ENCODE data around the gene ASTL.

ASTL gene

DNA sequence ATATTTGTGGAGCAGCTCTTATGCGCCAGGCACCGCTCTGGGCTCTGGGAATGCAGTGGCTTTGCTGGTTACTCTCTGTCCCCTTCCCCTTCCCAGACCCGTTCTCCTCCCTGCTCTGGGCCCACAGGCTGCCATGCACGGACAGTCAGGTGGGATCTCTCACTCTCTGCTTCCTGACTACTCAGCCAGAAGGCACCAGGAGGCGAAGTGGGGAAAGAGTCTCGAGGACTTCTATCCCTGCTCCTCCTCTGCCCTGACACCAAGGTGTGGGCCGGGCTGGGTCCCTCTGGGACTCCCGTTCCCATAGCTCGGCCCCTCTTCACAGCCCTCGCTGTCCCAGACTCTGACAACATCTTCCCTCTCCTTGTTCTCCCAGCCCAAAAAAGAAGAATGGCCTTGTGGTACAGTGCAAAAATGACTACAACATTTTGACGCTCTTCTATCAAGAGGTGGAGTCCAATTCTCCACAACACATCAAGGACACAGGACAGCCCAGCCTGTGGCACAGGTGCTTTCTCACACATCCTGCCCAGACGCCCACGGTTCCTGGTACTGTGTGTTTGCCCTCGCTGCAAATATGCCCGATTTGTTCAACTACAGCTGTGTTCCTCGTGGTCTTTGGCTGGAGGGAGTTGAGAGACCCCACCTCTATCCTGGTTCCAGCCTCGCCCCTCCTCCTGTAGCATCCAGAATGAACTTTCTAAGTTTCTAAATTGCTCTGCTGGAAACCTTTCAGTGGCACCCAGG, 21.0 kb upstream of the ASTL start:
- no peak for DNase-seq (ENCODE audit: low spot score)

DNA sequence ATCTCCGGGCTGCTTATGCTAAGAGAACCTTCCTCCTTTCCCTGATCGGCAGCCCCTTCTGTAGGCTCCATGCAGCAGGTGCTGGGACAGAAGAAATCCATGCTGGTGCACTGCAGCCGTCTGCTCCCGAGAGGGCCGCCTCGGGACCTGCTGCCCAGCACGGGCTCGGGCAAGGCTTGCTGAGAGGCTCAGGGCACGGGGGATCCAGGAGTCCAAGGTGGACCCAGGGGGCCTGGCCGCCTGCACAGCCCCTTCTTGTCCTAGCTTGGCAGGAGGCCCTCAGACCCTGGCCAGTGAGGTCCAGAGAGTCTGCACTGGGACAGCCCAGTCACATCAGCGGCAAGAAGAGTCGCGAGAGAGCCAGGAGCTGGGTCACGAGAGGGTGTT, 20.2 kb upstream of the ASTL start:
- no peak for DNase-seq (ENCODE audit: low spot score)

DNA sequence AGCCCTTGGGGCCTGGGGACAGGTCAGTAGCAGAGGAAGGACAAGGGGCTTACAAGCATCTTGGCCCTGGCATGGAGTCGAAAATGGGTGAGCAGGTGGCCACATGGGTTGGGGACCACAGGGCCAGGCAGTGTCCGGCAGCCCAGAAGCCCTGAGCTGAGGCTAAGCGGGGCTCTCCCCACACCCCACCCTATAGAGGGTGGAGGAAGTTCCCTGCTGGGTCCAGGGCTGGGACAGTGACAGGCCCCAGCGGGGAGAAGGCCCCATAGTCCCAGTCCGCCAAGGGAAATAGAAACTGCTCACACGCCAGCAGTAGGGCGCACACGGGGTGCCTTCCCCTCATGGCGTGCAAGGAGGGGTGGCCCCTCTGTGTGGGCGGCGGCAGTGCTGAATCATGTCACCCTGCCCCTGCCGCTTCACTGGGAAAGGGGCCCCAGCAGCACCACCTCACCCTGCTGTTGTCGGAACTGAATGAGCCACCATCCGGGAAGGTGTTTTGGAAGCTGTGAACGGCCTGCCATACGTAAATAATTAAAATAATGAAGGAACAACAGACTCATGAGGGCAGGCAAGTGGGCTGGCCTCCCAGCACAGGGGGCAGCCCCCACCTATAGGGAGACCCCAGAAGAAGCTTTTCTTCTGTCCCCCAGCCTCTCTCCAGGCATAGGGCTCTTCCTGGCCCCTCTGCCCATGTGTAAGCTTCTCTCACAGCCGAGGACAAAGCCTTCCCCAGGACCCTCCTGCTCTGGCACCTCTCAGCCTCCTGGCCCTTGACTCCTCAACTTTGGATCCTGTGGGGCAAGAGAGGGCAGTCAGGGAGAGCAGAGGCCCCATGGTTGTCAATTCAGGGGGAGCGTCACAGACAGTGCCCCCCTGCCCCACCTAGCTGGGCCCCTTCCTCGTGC, 19.6 kb upstream of the ASTL start:
- DNase-seq (ENCODE audit: low spot score), result no peak

DNA sequence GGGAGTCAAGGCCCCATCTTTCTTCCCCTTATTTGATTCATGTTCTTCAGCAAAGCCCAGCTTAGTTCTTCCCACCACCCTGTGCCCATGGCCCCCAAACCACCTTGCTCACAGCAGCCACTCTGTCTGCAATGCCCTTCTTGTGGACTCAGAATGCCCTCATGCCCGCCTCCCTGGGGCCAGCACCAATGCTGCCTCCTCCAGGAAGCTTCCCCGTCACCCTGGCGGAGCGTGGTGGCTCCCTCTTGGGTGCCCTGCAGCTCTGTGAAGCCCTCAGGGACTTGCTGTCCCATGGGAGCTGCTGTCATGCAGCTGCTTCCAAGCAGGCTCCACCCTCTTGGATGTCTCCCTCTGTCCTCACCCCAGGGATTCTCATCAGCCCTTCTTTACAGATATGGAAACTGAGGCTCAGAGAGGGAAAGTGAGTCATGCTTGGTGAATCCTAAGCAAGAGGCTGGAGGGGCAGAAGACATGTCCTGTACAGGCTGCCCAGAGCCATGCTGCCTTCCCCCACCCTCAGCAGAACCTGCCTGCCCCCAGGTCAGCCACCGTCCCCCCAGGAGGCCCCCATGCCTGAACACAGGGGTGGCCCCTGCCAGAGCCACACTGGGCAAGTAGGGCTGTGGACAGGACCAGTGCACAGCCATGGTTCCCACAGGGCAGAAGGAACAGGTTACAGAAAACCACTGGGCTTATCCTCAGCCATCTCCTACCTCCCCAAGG, 18.8 kb upstream of the ASTL start:
- no peak for DNase-seq (ENCODE audit: low spot score)

DNA sequence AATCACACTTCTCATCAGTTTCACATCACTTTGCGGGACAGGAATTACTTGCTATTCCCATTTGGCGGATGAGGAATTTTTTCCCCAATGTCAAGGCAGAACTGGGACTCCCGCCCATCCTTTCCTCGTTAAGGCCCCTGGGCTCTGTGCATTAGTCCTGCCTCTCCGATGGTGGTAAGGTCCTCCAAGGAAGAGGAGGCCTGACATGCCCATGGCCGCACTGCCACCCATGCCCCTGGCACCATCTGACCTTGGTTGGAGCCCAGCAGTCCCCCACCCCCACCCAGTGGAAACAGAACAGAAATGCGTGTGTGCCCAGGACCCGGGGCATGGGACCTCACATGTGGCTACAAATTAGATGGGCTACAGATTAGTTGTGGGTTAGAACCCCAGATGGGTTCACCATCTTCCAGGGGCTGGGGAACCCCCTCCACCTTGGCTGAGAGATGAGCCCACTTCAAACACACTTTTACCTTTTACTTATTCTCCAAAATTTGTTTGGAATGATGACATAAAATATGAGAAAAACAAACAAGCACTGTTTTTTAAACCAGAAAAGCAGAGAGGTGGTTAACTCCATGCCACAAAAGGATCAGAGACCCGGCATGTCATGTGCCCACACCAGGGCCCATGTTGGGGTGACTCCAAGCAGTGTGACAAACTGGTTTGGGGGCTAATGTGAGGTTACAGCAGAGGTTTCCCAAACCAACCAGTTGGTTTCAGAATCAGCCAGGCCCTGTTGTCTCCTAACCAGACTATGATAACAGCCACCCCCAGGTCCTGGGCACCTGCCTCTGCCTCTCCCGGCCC, 17.9 kb upstream of the ASTL start:
- DNase-seq (ENCODE audit: low spot score), result no peak

DNA sequence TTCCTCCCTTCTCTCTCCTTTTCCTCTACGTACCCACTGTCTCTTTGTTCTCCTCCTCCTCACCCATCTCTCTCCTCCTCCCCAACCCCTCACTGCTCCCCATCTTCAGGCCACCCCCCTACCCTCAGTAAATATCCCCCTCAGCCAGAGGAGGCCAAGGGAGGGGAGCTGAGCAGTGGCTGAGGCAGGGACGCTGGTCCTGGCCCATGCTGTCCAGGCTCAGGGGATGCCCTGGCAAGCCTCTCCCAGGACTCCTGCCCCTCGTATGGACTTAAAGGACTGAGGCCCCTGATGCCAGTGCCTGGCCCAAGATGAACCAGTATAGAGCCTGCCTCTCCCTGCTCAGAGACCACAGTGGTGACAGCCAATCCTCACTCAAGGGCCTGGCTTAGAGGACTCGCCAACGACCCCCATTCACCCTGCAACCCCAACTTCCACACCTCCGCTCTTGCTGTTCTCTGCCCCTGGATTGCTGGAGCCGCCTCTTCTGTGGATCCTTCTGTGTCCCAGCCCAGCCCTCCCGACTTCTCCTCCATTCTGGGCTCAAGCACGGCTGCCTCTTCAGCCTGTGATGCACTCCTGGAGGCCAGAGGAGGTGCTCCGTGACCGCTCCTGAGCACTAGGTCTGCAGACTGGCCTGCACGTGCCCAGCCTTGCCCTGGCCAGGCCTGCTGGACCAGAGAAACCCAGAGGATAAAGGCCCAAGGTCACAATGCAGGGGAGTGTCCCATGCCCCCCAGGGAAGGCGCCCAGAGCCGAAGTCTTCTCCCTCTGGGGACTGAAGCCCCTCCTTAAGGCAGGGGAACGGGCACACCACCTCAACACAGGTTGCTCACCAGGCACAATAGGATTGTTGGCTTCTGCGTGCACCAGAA, 16.4 kb upstream of the ASTL start:
- no peak for DNase-seq (ENCODE audit: low spot score)

DNA sequence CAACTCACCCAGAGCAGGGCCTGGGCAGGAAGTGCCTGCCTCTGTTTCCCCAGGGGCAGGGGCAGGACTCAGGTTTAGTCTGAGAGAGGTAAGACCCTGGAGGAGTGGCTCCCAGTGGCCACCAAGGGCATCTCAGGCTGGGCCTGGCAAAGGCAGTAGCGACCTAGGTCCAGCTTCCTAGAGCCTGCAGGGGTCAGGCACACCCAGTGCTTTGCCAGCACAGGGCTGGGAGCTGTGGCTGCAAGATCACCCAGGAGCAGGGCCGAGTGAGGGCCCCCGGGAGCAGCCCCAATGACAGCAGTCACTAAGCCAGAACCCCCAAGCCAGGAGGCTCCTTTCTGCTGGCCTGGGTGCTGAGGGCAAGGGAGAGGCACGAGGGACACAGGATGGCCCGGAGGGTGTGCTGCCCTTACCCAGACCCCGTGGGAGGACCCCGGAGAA, 15.7 kb upstream of the ASTL start:
- DNase-seq (ENCODE audit: low spot score), result no peak

DNA sequence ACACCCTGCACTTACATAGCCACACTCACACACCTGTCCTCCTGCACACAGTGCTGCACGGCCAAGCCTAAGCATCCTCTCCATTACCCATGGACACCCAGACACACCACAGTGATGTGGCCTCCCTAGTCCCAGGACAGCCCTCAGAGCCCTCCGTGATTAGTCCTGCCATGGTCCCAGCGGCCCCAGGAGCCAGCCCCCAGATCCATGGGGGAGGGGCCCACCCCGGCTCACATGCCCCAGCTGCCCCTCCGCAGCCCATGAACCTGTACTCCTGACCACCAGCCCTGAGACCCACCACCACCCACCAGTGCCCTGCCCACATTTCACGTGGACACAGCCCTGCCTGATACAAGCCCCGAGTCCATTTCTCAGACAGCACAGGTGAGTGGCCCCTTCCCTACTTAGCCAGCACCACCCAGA, 15.0 kb upstream of the ASTL start:
- DNase-seq (ENCODE audit: low spot score), result no peak

DNA sequence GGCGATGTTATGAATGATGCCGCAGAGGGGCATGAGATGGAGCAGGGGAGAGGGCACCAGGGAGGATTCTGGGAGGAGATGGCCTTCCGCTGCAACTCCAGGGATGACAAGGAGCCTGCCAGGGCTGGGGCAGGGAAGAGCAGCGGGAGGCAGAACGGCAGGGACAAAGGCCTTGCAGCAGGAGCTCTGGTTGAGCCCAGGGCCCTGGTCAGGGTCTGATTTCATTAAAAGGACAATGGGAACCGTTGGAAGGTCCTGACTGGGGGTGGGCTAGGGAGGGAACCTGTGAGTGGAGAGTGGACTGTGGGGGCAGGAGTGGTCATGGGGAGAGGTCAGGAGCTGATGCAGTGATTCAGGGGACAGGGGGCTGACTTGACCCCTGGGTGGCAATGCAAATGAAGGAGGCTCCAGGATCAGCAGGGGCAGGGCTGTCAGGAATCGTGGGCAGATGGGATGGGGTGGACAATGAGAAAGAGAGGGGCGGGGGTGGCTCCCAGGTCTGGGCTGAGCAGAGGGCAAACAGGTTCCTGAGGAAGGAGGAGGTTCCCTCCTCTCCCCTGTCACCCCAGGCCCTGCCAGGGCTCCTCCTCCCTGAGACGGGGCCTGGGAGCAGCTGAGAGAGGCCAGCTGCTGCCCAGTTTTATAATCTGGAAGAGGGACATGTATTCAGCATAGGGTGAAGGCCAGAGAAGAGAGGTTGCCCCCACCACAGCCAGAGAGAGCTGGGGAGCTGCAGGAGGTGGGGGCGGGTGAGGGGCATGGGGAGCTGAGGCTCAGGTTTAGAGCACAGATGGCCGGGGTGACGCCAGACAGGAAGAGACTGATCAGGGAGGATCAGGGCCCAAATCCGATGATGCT, 14.2 kb upstream of the ASTL start:
- no peak for DNase-seq (ENCODE audit: low spot score)

DNA sequence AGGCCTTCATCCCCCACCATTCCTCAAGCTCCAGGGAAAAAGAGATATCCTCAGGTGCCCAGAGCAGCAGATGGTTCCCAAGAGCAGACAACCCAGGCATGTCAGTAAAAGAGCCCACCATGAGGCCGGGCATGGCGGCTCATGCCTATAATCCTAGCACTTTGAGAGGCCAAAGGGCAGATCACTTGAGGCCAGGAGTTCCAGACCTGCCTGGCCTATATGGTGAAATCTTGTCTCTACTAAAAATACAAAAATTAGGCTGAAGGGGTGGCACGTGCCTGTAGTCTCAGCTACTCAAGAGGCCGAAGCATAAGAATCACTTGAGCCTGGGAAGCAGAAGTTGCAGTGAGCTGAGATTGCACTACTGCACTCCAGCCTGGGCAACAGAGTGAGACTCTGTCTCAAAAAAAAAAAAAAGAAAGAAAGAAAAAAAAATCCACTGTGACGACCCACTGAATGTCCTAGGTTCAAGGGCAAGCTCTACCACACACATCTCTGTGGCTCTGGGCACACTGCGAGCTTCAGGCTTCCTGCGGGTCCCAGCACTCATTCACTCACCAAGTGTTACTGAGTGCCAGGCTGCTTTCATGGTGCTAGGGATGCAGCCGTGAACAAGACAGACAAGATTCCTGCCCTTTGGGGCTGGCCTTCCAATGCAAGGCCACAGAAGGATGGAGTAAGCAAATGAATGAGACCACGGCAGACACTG, 13.4 kb upstream of the ASTL start:
- DNase-seq (ENCODE audit: low spot score), result no peak

DNA sequence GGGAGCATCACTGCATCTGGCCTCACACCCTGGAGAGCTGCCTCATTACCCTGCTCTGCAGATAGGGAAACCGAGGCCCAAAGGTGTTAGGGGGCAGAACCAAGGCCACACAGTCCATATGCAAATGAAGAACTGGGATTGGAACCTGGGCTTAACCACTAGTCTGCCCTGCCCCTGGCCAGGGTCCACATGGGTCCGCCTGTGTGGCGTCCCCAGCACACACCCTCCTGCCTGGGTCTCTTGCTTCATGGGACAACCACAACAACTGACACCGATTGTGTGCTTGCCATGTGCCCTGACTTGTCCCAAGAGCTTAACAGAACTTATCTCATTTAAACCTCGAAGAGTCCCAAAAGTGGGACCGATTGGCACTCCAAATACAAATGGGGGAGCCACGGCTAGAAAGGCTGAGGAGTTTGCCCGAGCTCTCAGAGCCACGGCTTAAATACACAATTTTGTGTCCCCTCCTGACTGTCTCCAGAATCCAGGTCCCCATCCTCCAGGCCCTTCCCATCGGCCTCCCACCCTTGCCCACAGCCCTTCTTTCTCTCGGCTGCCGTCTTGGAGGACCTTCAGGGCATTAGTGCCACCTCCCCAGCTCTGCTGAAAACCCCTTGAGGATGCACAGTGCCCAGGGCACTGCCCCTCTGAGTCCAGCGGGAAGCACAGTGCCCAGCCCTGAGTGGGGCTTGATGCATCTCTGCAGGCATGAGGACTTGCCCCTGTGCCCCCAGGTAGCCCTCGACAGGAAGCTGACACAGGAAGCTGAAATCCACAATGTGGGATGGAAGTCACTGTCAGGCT, 12.7 kb upstream of the ASTL start:
- no peak for DNase-seq (ENCODE audit: low spot score)

DNA sequence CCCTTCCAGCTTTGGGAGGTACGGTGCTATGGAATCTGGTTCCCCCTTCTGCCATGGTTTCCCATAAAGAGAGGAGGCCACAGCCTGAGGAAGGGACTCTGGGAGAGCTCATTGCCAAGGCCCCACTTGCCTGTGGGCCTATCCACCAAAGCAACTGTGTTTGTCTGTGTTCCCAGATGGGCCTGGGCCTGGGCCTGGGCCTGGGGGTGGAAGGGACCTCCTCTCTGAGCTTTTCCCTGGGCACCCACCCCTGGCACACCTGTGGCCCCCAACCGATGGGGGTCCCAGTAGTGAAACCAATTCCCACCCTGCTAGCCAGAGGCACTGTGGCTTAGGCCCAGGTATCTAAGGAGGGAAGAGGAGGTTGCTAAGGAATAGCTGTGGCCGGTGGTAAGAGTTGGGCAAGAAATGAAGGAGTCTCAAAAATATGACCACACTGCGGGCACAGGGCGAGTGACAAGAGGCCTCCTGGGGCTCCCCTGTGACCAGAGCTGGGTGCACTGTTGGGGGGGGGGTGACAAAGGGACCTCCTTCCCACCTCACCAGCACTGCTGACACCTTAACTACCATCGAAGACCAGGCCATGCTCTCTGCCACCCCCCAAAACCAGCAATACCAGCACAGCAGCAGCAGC, 11.8 kb upstream of the ASTL start:
- DNase-seq (ENCODE audit: low spot score), result no peak

DNA sequence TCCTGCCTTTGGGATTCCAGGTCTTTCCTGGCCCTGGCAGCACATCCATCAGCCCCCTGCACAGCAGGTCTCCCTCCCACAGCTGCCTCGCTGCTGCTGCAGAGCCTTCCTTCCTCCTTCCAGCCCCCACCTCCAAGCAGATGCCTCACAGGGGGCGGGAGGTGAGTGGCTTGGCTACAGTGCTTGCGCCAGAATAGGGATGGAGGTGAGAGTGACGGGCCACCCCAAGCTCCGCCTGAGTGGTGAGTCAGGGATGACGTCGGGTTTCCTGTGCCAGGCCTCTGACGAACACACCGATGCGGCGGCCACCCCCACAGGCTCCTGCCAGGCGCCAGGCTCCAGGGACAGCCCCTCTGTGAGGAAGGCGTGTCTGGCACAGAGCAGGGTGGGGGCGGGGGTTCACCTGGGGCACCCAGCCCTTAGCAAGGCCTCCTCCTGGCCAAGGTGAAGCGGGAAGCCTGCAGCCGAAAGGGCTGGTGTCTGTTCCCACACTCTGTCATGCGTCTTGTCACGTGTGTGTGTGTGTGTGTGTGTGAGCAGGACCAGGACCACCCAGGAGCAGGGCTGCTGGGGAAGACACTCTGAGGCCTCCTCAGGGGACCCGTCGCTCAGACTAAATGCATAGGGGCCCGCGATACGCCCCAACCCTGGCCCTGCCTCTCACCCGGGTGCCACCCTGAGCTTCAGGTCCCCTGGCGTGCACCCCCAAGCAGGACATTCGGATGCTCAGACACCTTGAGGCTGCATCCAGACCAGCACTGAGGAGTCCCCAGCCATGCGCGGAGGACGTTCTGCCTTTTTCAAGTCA, 10.3 kb upstream of the ASTL start:
- DNase-seq (ENCODE audit: low spot score), result no peak

DNA sequence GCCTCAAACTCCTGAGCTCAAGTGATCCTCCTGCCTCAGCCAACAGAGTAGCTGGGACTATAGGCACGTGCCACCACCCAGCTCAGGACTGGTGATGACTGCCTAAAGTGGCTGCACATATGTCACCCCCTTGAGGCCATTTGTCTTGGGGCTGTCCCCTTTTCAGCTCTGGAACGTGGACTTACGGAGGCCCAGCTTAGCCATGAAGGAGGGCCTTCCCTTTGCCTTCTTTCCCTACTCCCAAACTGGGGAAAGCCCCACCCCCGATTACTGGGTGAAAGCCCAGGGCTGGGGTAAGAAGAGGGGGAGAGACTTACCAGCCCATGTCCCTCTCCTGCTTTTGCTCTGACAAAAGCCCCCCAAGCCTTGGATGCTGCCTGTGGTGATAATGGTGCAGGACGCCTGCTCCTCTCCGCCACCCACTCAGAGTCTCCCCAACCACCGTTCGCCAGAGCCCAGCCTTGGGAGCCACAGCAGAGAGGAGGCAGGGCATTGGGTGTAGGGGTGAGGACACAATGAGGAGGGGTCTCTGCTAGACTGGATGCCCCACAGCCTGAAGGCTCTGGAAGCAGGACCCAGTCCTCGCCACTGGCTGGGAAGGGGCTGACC, 9.4 kb upstream of the ASTL start:
- DNase-seq (ENCODE audit: low spot score), result no peak

DNA sequence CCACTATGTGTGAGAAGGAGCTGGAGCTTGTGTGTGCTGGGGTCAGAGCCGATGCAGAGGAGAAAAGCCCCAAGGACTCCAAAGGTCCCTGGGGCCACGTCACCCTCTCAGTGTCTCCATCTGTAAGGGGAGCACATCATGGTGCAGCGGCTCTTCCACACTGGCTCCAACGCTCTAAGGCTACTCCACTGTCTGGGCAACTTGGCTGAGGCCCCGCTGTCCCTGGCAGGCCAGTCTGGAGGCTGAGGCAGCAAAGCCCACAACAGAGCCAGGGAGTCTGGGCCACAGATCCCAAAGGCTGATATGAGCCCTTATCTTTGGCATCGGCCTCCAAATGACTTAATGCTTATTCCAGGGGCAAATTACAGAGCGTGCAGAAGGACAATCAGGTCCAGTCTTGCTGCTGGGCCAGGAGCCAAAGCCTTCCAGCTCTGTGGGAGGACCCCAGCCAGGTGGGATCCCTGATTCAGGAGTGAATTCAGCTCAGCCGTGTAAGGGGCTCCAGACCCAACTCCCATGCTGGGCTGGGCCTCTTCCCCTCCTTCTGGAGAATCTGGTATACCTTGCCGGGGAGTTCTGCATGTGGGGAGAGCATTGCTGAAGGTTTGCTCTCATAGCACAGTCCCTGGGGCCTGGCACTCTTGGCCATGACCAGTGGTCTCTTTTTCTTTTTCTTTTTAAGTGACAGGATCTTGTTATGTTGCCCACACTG, 8.7 kb upstream of the ASTL start:
- no peak for DNase-seq (ENCODE audit: low spot score)

Data from hematopoietic multipotent progenitor cell treated with erythropoietin and hydrocortisone succinate and interleukin-3 and kit ligand, for 17 days (in vitro differentiated cells).